Measurements from ENCODE around the gene CFAP91.

The CFAP91 gene

GRCh38 chr3:119702530-119703527 is at the start of gene CFAP91:
CFAP91 (plus strand) TSS chr3:119703022; CDS start chr3:119703099, 77 bp downstream.
- peak; percentile 66 to 78 for DNase-seq (ENCODE audit: low read depth in 2 of 2)

- DNase-seq (ENCODE audit: low read depth in 2 of 2): no peak
Observed at GRCh38 chr3:119653876-119654275, 48.9 kb upstream of the CFAP91 start.

GRCh38 chr3:119657887-119658702 is 44.7 kb upstream of the CFAP91 start:
- DNase-seq (ENCODE audit: low read depth in 2 of 2): no peak

GRCh38 chr3:119658994-119659393 is 43.8 kb upstream of the CFAP91 start:
- DNase-seq (ENCODE audit: low read depth in 2 of 2): no peak

GRCh38 chr3:119659606-119660291 is 43.1 kb upstream of the CFAP91 start:
- no peak for DNase-seq (ENCODE audit: low read depth in 2 of 2)

- no peak for DNase-seq (ENCODE audit: low read depth in 2 of 2)
Observed at GRCh38 chr3:119660474-119661440, 42.1 kb upstream of the CFAP91 start, which contains the start of gene POPDC2. POPDC2 (minus strand) TSS chr3:119660589; CDS start chr3:119660423, 166 bp downstream.

- no peak for DNase-seq (ENCODE audit: low read depth in 2 of 2)
Observed at GRCh38 chr3:119662604-119663373, 40.0 kb upstream of the CFAP91 start.

- DNase-seq (ENCODE audit: low read depth in 2 of 2): no peak
Observed at GRCh38 chr3:119663885-119664284, 38.9 kb upstream of the CFAP91 start.

- no peak for DNase-seq (ENCODE audit: low read depth in 2 of 2)
Observed at GRCh38 chr3:119664370-119664769, 38.5 kb upstream of the CFAP91 start.

- DNase-seq (ENCODE audit: low read depth in 2 of 2): no peak
Observed at GRCh38 chr3:119664850-119665379, 37.9 kb upstream of the CFAP91 start.

GRCh38 chr3:119665954-119666559 is 36.8 kb upstream of the CFAP91 start:
- no peak for DNase-seq (ENCODE audit: low read depth in 2 of 2)

- no peak for DNase-seq (ENCODE audit: low read depth in 2 of 2)
Observed at GRCh38 chr3:119669906-119670570, 32.8 kb upstream of the CFAP91 start.

GRCh38 chr3:119672776-119673175 is 30.0 kb upstream of the CFAP91 start:
- DNase-seq (ENCODE audit: low read depth in 2 of 2): no peak

- no peak for DNase-seq (ENCODE audit: low read depth in 2 of 2)
Observed at GRCh38 chr3:119673875-119674274, 28.9 kb upstream of the CFAP91 start.

- no peak for DNase-seq (ENCODE audit: low read depth in 2 of 2)
Observed at GRCh38 chr3:119675188-119675874, 27.5 kb upstream of the CFAP91 start.

- DNase-seq (ENCODE audit: low read depth in 2 of 2): no peak
Observed at GRCh38 chr3:119676020-119676419, 26.8 kb upstream of the CFAP91 start.

- peak; percentile 86 to 91 for DNase-seq (ENCODE audit: low read depth in 2 of 2)
Observed at GRCh38 chr3:119676771-119677640, 25.8 kb upstream of the CFAP91 start, which contains the start of gene COX17. COX17 (minus strand) TSS chr3:119677406; CDS start chr3:119677310, 96 bp downstream.
